ENCODE results near the gene KLF3.
A peak's percentile ranks its signal among the peaks of the same experiment; 100 is the strongest.

KLF3 gene

GRCh38 chr4:38691251-38692008 is 27.4 kb downstream of the KLF3 start:
- H3K27ac ChIP-seq, result no peak overlapping the region

GRCh38 chr4:38692421-38692820 is 28.4 kb downstream of the KLF3 start:
- no peak for DNase-seq (ENCODE audit: low read depth, low spot score)
- H3K27ac ChIP-seq, result no peak overlapping the region

More at GRCh38 chr4:38691251-38692008, 27.4 kb downstream of the KLF3 start:
- no peak for DNase-seq (ENCODE audit: low read depth, low spot score)

- DNase-seq (ENCODE audit: low read depth, low spot score), result no peak
- no peak overlapping the region for H3K27ac ChIP-seq
These were observed 29.6 kb downstream of the KLF3 start for GRCh38 chr4:38693569-38693968.

GRCh38 chr4:38694330-38694729 is 30.3 kb downstream of the KLF3 start:
- DNase-seq (ENCODE audit: low read depth, low spot score), result no peak
- no peak overlapping the region for H3K27ac ChIP-seq

GRCh38 chr4:38695809-38696208 is 31.8 kb downstream of the KLF3 start:
- no peak for DNase-seq (ENCODE audit: low read depth, low spot score)

GRCh38 chr4:38696697-38697096 is 32.7 kb downstream of the KLF3 start:
- DNase-seq (ENCODE audit: low read depth, low spot score), result no peak
- no peak overlapping the region for H3K27ac ChIP-seq

More at GRCh38 chr4:38695809-38696208, 31.8 kb downstream of the KLF3 start:
- H3K27ac ChIP-seq, result no peak overlapping the region

GRCh38 chr4:38698176-38698575 is 34.2 kb downstream of the KLF3 start:
- no peak for DNase-seq (ENCODE audit: low read depth, low spot score)
- no peak overlapping the region for H3K27ac ChIP-seq

- H3K27ac ChIP-seq, result no peak overlapping the region
- DNase-seq (ENCODE audit: low read depth, low spot score), result no peak
These were observed 35.1 kb downstream of the KLF3 start for GRCh38 chr4:38699112-38699511.

- no peak for DNase-seq (ENCODE audit: low read depth, low spot score)
- H3K27ac ChIP-seq, result peak overlapping the region; percentile 46
These were observed 39.6 kb downstream of the KLF3 start for GRCh38 chr4:38703635-38704034.

GRCh38 chr4:38704622-38705154 is 40.7 kb downstream of the KLF3 start:
- no peak overlapping the region for H3K27ac ChIP-seq
- DNase-seq (ENCODE audit: low read depth, low spot score), result no peak

GRCh38 chr4:38706301-38706700 is 42.3 kb downstream of the KLF3 start:
- DNase-seq (ENCODE audit: low read depth, low spot score), result no peak
- no peak overlapping the region for H3K27ac ChIP-seq

GRCh38 chr4:38710053-38710452 is 46.1 kb downstream of the KLF3 start:
- no peak for DNase-seq (ENCODE audit: low read depth, low spot score)
- no peak overlapping the region for H3K27ac ChIP-seq

GRCh38 chr4:38711066-38711465 is 47.1 kb downstream of the KLF3 start:
- no peak overlapping the region for H3K27ac ChIP-seq
- no peak for DNase-seq (ENCODE audit: low read depth, low spot score)

GRCh38 chr4:38715050-38715449 is 51.1 kb downstream of the KLF3 start:
- no peak overlapping the region for H3K27ac ChIP-seq
- no peak for DNase-seq (ENCODE audit: low read depth, low spot score)

GRCh38 chr4:38716256-38716655 is 52.3 kb downstream of the KLF3 start:
- DNase-seq (ENCODE audit: low read depth, low spot score), result no peak
- no peak overlapping the region for H3K27ac ChIP-seq

GRCh38 chr4:38717604-38718003 is 53.6 kb downstream of the KLF3 start:
- H3K27ac ChIP-seq, result no peak overlapping the region
- DNase-seq (ENCODE audit: low read depth, low spot score), result peak; percentile 33

GRCh38 chr4:38723114-38723513 is 59.1 kb downstream of the KLF3 start:
- no peak for DNase-seq (ENCODE audit: low read depth, low spot score)
- no peak overlapping the region for H3K27ac ChIP-seq

GRCh38 chr4:38723726-38724474 is 59.9 kb downstream of the KLF3 start:
- DNase-seq (ENCODE audit: low read depth, low spot score), result no peak
- H3K27ac ChIP-seq, result no peak overlapping the region

- DNase-seq (ENCODE audit: low read depth, low spot score), result no peak
- no peak overlapping the region for H3K27ac ChIP-seq
These were observed 60.4 kb downstream of the KLF3 start for GRCh38 chr4:38724475-38724808.

- peak; percentile 44 for DNase-seq (ENCODE audit: low read depth, low spot score)
- H3K27ac ChIP-seq, result peak overlapping the region; percentile 28
These were observed 64.7 kb downstream of the KLF3 start for GRCh38 chr4:38728631-38729141.

- DNase-seq (ENCODE audit: low read depth, low spot score), result no peak
- no peak overlapping the region for H3K27ac ChIP-seq
These were observed 66.5 kb downstream of the KLF3 start for GRCh38 chr4:38730493-38730829.

Measured in epithelial cell of prostate (primary cell).